Thyroid gland (tissue), 4 donors: ENCODE data around the gene ZNF264. TPM values are rescaled to one million over a fixed set of nuclear protein-coding genes. Genes with fewer than 3 reads are reported as not detected.

ENCODE experiments used
- DNase-seq, 2 donors: peaks; one replicate each; pipeline ENCODE4 v3.0.0-alpha.2; 2019
- H3K27ac ChIP-seq, 3 donors: fragments of 200-600 bp; sonication (generic); 1 replicate in 2 of 3; 2 replicates in 1 of 3; pipeline ENCODE4 v1.5.1; 2016 to 2019; ENCODE audit warnings: mild to moderate bottlenecking in 1 of 3, moderate library complexity in 1 of 3
- H3K27me3 ChIP-seq: fragments of 200-600 bp; sonication (generic); one replicate; pipeline ENCODE4 v1.5.1; 2019
- H3K36me3 ChIP-seq, 2 donors: fragments of 200-600 bp; sonication (generic); one replicate each; pipeline ENCODE4 v1.5.1; 2016 to 2019
- H3K4me1 ChIP-seq, 2 donors: fragments of 200-600 bp; sonication (generic); one replicate each; pipeline ENCODE4 v1.5.1; 2017 to 2019
- H3K4me3 ChIP-seq, 3 donors: fragments of 200-600 bp; sonication (generic); replicated peaks in 1 of 3; 1 replicate in 2 of 3; 2 replicates in 1 of 3; pipeline ENCODE4 v1.5.1; 2016; ENCODE audit warnings: mild to moderate bottlenecking in 1 of 3
- H3K9me3 ChIP-seq: fragments of 200-600 bp; sonication (generic); one replicate; pipeline ENCODE4 v1.5.1; 2017
- CTCF ChIP-seq, 6 experiments: fragments of 200-600 bp in 3 of 6; fragments of 450-650 bp in 3 of 6; sonication (generic) in 3 of 6; IDR thresholded peaks; one replicate each; pipeline ENCODE4 v1.5.1; 2016 to 2019; ENCODE audit warnings: antibody characterized with exemption in 6 of 6, mild to moderate bottlenecking in 2 of 6, inconsistent platforms in 1 of 6, moderate library complexity in 1 of 6
- POLR2A ChIP-seq, 2 donors: fragments of 450-650 bp; IDR thresholded peaks; one replicate each; pipeline ENCODE4 v1.6.1; 2017; ENCODE audit warnings: antibody characterized with exemption in 2 of 2, mild to moderate bottlenecking in 2 of 2, moderate library complexity in 1 of 2
- WGBS, 2 donors: methylation state at CpG; one replicate each; pipeline ENCODE4 v1.1.5; 2017; 5-methylcytosine and 5-hydroxymethylcytosine counted together
- intact Hi-C: fragments of 100-400 bp; cut with DNase I; formaldehyde crosslinking; loops from one replicate; pipeline ENCODE4 v1.15.1; 2023
- small RNA-seq: library from RNA; depleted of rRNA; stranded (forward); fragments of <200 nt; gene quantifications from one replicate; pipeline ENCODE3, GENCODE V24; 2016
- total RNA-seq, 4 donors: library from RNA; depleted of rRNA; stranded (reverse); fragments of >200 nt; gene quantifications; one replicate each; pipeline ENCODE4 v1.2.3, GENCODE V29; 2016

The ZNF264 gene
- total RNA-seq, 4 donors from 2014 or later = 28.2 to 90.3 (median 44.4) TPM

GRCh38 chr19:57263244-57263741 lies 72.0 kb downstream of the ZNF264 start:
- Histone ChIP-seq H3K4me1 (no peaks in the 10 kb centered on the region), H3K36me3 (no peaks in the 10 kb centered on the region), H3K27me3 (no peaks in the 10 kb centered on the region), H3K4me3 (no peak overlapping the region), H3K27ac (no peak overlapping the region), H3K9me3 (no peaks in the 10 kb centered on the region)
- 80 to 91% methylated on average over 1 of the region's 1 CpG for WGBS, 2 donors
- DNase-seq = no peak
- intact Hi-C loops = no loop called here
- no peak for TF ChIP-seq POLR2A (IDR thresholded peaks at IDR 0.05)
- no peak for TF ChIP-seq CTCF (IDR thresholded peaks at IDR 0.05)

- no peak for DNase-seq
- H3K4me1 ChIP-seq = no peaks in the 10 kb centered on the region
- TF ChIP-seq POLR2A (IDR thresholded peaks at IDR 0.05) (no peak), CTCF (IDR thresholded peaks at IDR 0.05) (no peak)
- intact Hi-C loops = no loop called here
- no peaks in the 10 kb centered on the region for H3K27me3 ChIP-seq
- 83 to 91% methylated on average over 3 of the region's 3 CpGs for WGBS, 2 donors
- no peak overlapping the region for H3K4me3 ChIP-seq
- H3K9me3 ChIP-seq = no peaks in the 10 kb centered on the region
- peaks cover 0 to 8% of the 10 kb centered on the region in 2 donors for H3K36me3 ChIP-seq
- no peak overlapping the region for H3K27ac ChIP-seq
Measured at GRCh38 chr19:57267291-57267690, 76.0 kb downstream of the ZNF264 start.

GRCh38 chr19:57269515-57270250 lies 78.4 kb downstream of the ZNF264 start:
- Histone ChIP-seq H3K27ac (no peak overlapping the region), H3K4me3 (no peak overlapping the region), H3K4me1 (no peaks in the 10 kb centered on the region), H3K36me3 (peaks cover 0 to 8% of the 10 kb centered on the region in 2 donors), H3K9me3 (no peaks in the 10 kb centered on the region), H3K27me3 (no peaks in the 10 kb centered on the region)
- intact Hi-C loops = no loop called here
- no peak for DNase-seq
- TF ChIP-seq POLR2A (IDR thresholded peaks at IDR 0.05) (no peak), CTCF (IDR thresholded peaks at IDR 0.05) (no peak)
- 80 to 89% methylated on average over 4 of the region's 4 CpGs for WGBS, 2 donors

- TF ChIP-seq CTCF (IDR thresholded peaks at IDR 0.05) = no peak
- no peak for TF ChIP-seq POLR2A (IDR thresholded peaks at IDR 0.05)
- no peaks in the 10 kb centered on the region for H3K4me1 ChIP-seq
- no peaks in the 10 kb centered on the region for H3K9me3 ChIP-seq
- WGBS, 2 donors = 96% methylated on average over 8 of the region's 8 CpGs
- no peaks in the 10 kb centered on the region for H3K27me3 ChIP-seq
- no peak overlapping the region for H3K4me3 ChIP-seq
- H3K27ac ChIP-seq = no peak overlapping the region
- H3K36me3 ChIP-seq = peaks cover 0 to 8% of the 10 kb centered on the region in 2 donors
- DNase-seq = no peak
- intact Hi-C loops = no loop called here
Measured at GRCh38 chr19:57271280-57271679, 80.0 kb downstream of the ZNF264 start.

Small RNA genes within 50 kb of the gene (small RNA-seq; reads per million reads assigned to genes)
- not detected for gene AC025588.3

Other genes starting within 250 kb of the ZNF264 start
- not detected for gene USP29, start 71.5 kb upstream of the ZNF264 start, total RNA-seq
- gene ZIM3, start 46.3 kb upstream of the ZNF264 start, total RNA-seq = not detected
- gene DUXA, start 24.0 kb upstream of the ZNF264 start, total RNA-seq = not detected
- gene AURKC, start 39.5 kb downstream of the ZNF264 start, total RNA-seq = 1 to 10 TPM in 1 of 4 donors, under 1 TPM in 2, not detected in 1; 0.89 to 2.1 (median 0.98) TPM
- 10 to 100 TPM; 16.3 to 27.5 (median 21.0) TPM for gene ZNF805, start 49.1 kb downstream of the ZNF264 start, total RNA-seq
- gene ZNF460, start 89.0 kb downstream of the ZNF264 start, total RNA-seq = 100 to 1,000 TPM in 1 of 4 donors, 10 to 100 TPM in 3; 88.0 to 139 (median 92.3) TPM
- 10 to 100 TPM; 10.6 to 17.2 (median 14.7) TPM for gene ZNF543, start 129.0 kb downstream of the ZNF264 start, total RNA-seq
- 10 to 100 TPM; 10.7 to 14.1 (median 13.9) TPM for gene ZNF304, start 159.8 kb downstream of the ZNF264 start, total RNA-seq
- gene TRAPPC2B, start 172.1 kb downstream of the ZNF264 start, total RNA-seq = 10 to 100 TPM in 3 of 4 donors, 1 to 10 TPM in 1; 8.7 to 38.3 (median 23.0) TPM
- 1 to 10 TPM; 2.5 to 7.0 (median 4.6) TPM for gene ZNF547, start 172.1 kb downstream of the ZNF264 start, total RNA-seq
- 10 to 100 TPM; 22.3 to 31.0 (median 28.1) TPM for gene ZNF548, start 198.4 kb downstream of the ZNF264 start, total RNA-seq
- 10 to 100 TPM; 17.8 to 33.1 (median 20.8) TPM for gene ZNF17, start 219.7 kb downstream of the ZNF264 start, total RNA-seq
- 10 to 100 TPM in 2 of 4 donors, 1 to 10 TPM in 2; 9.9 to 13.7 (median 10.7) TPM for gene ZNF749, start 243.8 kb downstream of the ZNF264 start, total RNA-seq